HEK293T (cell line): ENCODE measurements around the gene CHRNG.

Source experiments
- ARNT ChIP-seq: fragments of 450-650 bp; IDR thresholded peaks from 2 replicates; pipeline ENCODE4 v1.6.1; 2017; ENCODE audit warnings: mild to moderate bottlenecking
- CTBP1 ChIP-seq: fragments of 450-650 bp; IDR thresholded peaks from 2 replicates; pipeline ENCODE4 v1.6.1; 2016; ENCODE audit warnings: borderline replicate concordance
- ELF4 ChIP-seq: fragments of 450-650 bp; IDR thresholded peaks from 2 replicates; pipeline ENCODE4 v1.6.1; 2017; ENCODE audit warnings: antibody characterized with exemption
- FOXA1 ChIP-seq: fragments of 450-650 bp; IDR thresholded peaks from 2 replicates; pipeline ENCODE4 v1.6.1; 2016; ENCODE audit warnings: mild to moderate bottlenecking
- FOXK2 ChIP-seq: fragments of 450-650 bp; IDR thresholded peaks from 2 replicates; pipeline ENCODE4 v1.6.1; 2016; ENCODE audit warnings: mild to moderate bottlenecking
- FOXM1 ChIP-seq: fragments of 450-650 bp; IDR thresholded peaks from 2 replicates; pipeline ENCODE4 v1.6.1; 2017; ENCODE audit warnings: mild to moderate bottlenecking, borderline replicate concordance
- NFRKB ChIP-seq: fragments of 450-650 bp; IDR thresholded peaks from 2 replicates; pipeline ENCODE4 v1.6.1; 2016; ENCODE audit warnings: mild to moderate bottlenecking, moderate library complexity

- TF ChIP-seq FOXA1 (no peak), ARNT (no peak), CTBP1 (no peak), NFRKB (no peak), ELF4 (no peak), FOXK2 (no peak), FOXM1 (no peak)
Measured at GRCh38 chr2:232518844-232519243, 20.6 kb upstream of the CHRNG start.
